Endothelial cell of umbilical vein (primary cell): ENCODE data around the gene CAMK2N1. TPM values are rescaled to one million over a fixed set of nuclear protein-coding genes. Genes with fewer than 3 reads are reported as not detected.

Experiments
- BruUV-seq: library from RNA; stranded (reverse); fragments of 400-500 nt; replicated peaks from 2 replicates; lab custom pipeline; 2021; lab: Mats Ljungman, UMichigan
- CTCF ChIA-PET: fragments of 300-600, 350-600 bp; sonication (Branson Sonifier 250); formaldehyde crosslinking; loops from one replicate; lab custom pipeline; 2021; ENCODE audit warnings: antibody characterized with exemption, inconsistent platforms; lab: Charles Lee
- POLR2A ChIA-PET: fragments of 300-600, 350-600 bp; sonication (Branson Sonifier 250); formaldehyde crosslinking; loops from one replicate; lab custom pipeline; 2021; ENCODE audit warnings: antibody characterized with exemption, inconsistent platforms; lab: Charles Lee
- DNase-seq: peaks from one replicate; pipeline ENCODE4 v3.0.0-alpha.2; 2011; ENCODE audit warnings: low read depth, low spot score
- FAIRE-seq: peaks from 2 replicates; lab custom pipeline; 2011; peaks lifted over from hg19 to GRCh38; lab: Jason Lieb, UNC
- H2AFZ ChIP-seq: 2 replicates; pipeline ENCODE4 v1.6.0; 2012; ENCODE audit warnings: low read depth, low read length, control low read depth, inconsistent platforms
- H3K27ac ChIP-seq: 2 replicates; pipeline ENCODE4 v1.5.1; 2011; ENCODE audit warnings: low read depth, mild to moderate bottlenecking, control low read depth, low read length, moderate library complexity; ENCODE audit not compliant: insufficient read depth
- H3K27me3 ChIP-seq, 2 experiments: 2 replicates each; pipeline versions ENCODE4 v1.6.0 to v1.6.1; 2011; ENCODE audit warnings: low read length in 2 of 2, mixed read lengths in 1 of 2; ENCODE audit not compliant: control insufficient read depth in 2 of 2, insufficient read depth in 2 of 2
- H3K36me3 ChIP-seq, 2 experiments: 2 replicates in 1 of 2; 3 replicates in 1 of 2; pipeline ENCODE4 v1.5.1; 2011; ENCODE audit warnings: low read length in 2 of 2, mild to moderate bottlenecking in 1 of 2, moderate library complexity in 1 of 2; ENCODE audit not compliant: control insufficient read depth in 2 of 2, insufficient read depth in 2 of 2; ENCODE audit errors: extremely low read depth in 1 of 2
- H3K4me1 ChIP-seq: 3 replicates; pipeline ENCODE4 v1.5.1; 2011; ENCODE audit warnings: mild to moderate bottlenecking, low read length; ENCODE audit not compliant: control insufficient read depth, insufficient read depth; ENCODE audit errors: extremely low read depth
- H3K4me2 ChIP-seq: 2 replicates; pipeline ENCODE4 v1.6.1; 2011; ENCODE audit warnings: low read length, control low read depth, mixed read lengths; ENCODE audit not compliant: insufficient read depth
- H3K4me3 ChIP-seq, 3 experiments: fragments of 200-600 bp in 1 of 3; sonication (generic), shearing (Covaris generic) in 1 of 3; replicated peaks in 1 of 3; 2 replicates each; pipeline ENCODE4 v1.5.1; 2011 to 2016; ENCODE audit warnings: control low read depth in 3 of 3, low read length in 3 of 3, mild to moderate bottlenecking in 2 of 3, inconsistent platforms in 1 of 3, low read depth in 1 of 3, moderate library complexity in 1 of 3; ENCODE audit not compliant: insufficient read depth in 1 of 3
- H3K79me2 ChIP-seq: 2 replicates; pipeline ENCODE4 v1.6.0; 2012; ENCODE audit warnings: low read length, inconsistent platforms; ENCODE audit not compliant: control insufficient read depth, insufficient read depth
- H3K9ac ChIP-seq: replicated peaks from 2 replicates; pipeline ENCODE3; 2011; ENCODE audit warnings: low read length, control low read depth; ENCODE audit not compliant: insufficient read depth; ENCODE audit errors: extremely low read depth
- H3K9me1 ChIP-seq: replicated peaks from 3 replicates; pipeline ENCODE4 v1.6.0; 2011; ENCODE audit warnings: mild to moderate bottlenecking, low read length; ENCODE audit not compliant: control insufficient read depth, insufficient read depth; ENCODE audit errors: extremely low read depth
- H3K9me3 ChIP-seq: replicated peaks from 2 replicates; pipeline ENCODE4 v1.5.1; 2012; ENCODE audit warnings: low read length, inconsistent platforms; ENCODE audit not compliant: control insufficient read depth, insufficient read depth
- H4K20me1 ChIP-seq: replicated peaks from 2 replicates; pipeline ENCODE3; 2011; ENCODE audit warnings: mild to moderate bottlenecking, low read length; ENCODE audit not compliant: control insufficient read depth, insufficient read depth; ENCODE audit errors: extremely low read depth
- EZH2 ChIP-seq: IDR thresholded peaks from 2 replicates; pipeline ENCODE4 v1.6.1; 2012; ENCODE audit warnings: borderline replicate concordance, low read depth, mild to moderate bottlenecking, moderate library complexity, low read length, inconsistent platforms; ENCODE audit not compliant: severe bottlenecking
- FOS ChIP-seq: IDR thresholded peaks from 2 replicates; pipeline ENCODE4 v1.6.1; 2011; ENCODE audit warnings: mild to moderate bottlenecking, low read length, moderate library complexity, borderline replicate concordance; ENCODE audit not compliant: insufficient read depth
- GATA2 ChIP-seq: IDR thresholded peaks from 2 replicates; pipeline ENCODE4 v1.7.0; 2011; ENCODE audit warnings: low read depth, mild to moderate bottlenecking, moderate library complexity, mixed read lengths, low read length; ENCODE audit not compliant: insufficient read length, insufficient read depth
- JUN ChIP-seq: IDR thresholded peaks from 2 replicates; pipeline ENCODE4 v1.6.1; 2011; ENCODE audit warnings: borderline replicate concordance, low read depth; ENCODE audit not compliant: insufficient read length, insufficient read depth
- MYC ChIP-seq: IDR thresholded peaks from one replicate; pipeline ENCODE4 v1.6.1; 2011; ENCODE audit warnings: mild to moderate bottlenecking, low read depth, low read length
- POLR2A ChIP-seq: IDR thresholded peaks from 2 replicates; pipeline ENCODE4 v1.6.1; 2012; ENCODE audit warnings: low read depth, mild to moderate bottlenecking, control low read depth, low read length
- POLR2AphosphoS5 ChIP-seq: IDR thresholded peaks from 2 replicates; pipeline ENCODE4 v1.6.1; 2012; ENCODE audit warnings: low read depth, mild to moderate bottlenecking, control low read depth, low read length, moderate library complexity; ENCODE audit not compliant: insufficient read depth
- dilution Hi-C: fragments of 300-500 bp; cut with MboI; formaldehyde crosslinking; loops from one replicate; pipeline ENCODE4 v1.15.0; 2019; ENCODE audit warnings: low sequenced_read_pairs; ENCODE audit not compliant: extremely low pct_ligation_motif_present
- intact Hi-C: fragments of 100-400 bp; cut with micrococcal nuclease; formaldehyde crosslinking; loops from one replicate; pipeline ENCODE4 v1.10.0; 2022
- polyA plus RNA-seq, 4 experiments: library from polyadenylated mRNA; depleted of rRNA in 3 of 4; stranded (reverse) in 3 of 4; unstranded in 1 of 4; fragments of >200 nt; gene quantifications; 2 replicates each; pipeline versions ENCODE4 v1.2.1 to v1.2.3, GENCODE V29; 2011 to 2012; ENCODE audit warnings: missing spikeins in 1 of 4
- total RNA-seq: library from RNA; stranded (reverse); gene quantifications from 2 replicates; pipeline ENCODE4 v1.2.3, GENCODE V29; 2021
- TF ChIP-seq, protein P1 (sequence below): IDR thresholded peaks from 2 replicates; pipeline ENCODE4 v1.6.1; 2011; ENCODE audit not compliant: insufficient read depth, insufficient read length
- TF ChIP-seq, protein P2 (sequence below), 2 donors: IDR thresholded peaks; 1 replicate in 1 of 2; 2 replicates in 1 of 2; pipeline ENCODE4 v1.5.1; 2011; ENCODE audit warnings: low read length in 2 of 2, mild to moderate bottlenecking in 2 of 2, moderate library complexity in 2 of 2, control low read depth in 1 of 2, inconsistent platforms in 1 of 2, low read depth in 1 of 2; ENCODE audit not compliant: insufficient read depth in 1 of 2; ENCODE audit errors: extremely low read depth in 1 of 2

Gene CAMK2N1
- total and polyA plus RNA-seq, 2 donors (not counting 3 experiments of a cell fraction or from before 2014, with no cell fraction given) = 3.3 to 18.3 TPM

GRCh38 chr1:20448671-20449071 lies 37.3 kb downstream of the CAMK2N1 start:
- Histone ChIP-seq H3K9me3 (no peaks in the 10 kb centered on the region), H3K27me3 (no peaks in the 10 kb centered on the region), H3K36me3 (no peaks in the 10 kb centered on the region), H2AFZ (no peak overlapping the region), H3K9ac (no peak overlapping the region), H3K4me1 (no peaks in the 10 kb centered on the region), H3K4me2 (no peak overlapping the region), H3K4me3 (no peak overlapping the region), H3K79me2 (no peaks in the 10 kb centered on the region), H3K27ac (no peak overlapping the region), H4K20me1 (no peaks in the 10 kb centered on the region), H3K9me1 (no peaks in the 10 kb centered on the region)
- FAIRE-seq (no peak), DNase-seq (no peak)
- TF ChIP-seq GATA2 = no peak
- TF ChIP-seq POLR2A = no peak
- TF ChIP-seq POLR2AphosphoS5 = no peak
- TF ChIP-seq JUN = no peak
- TF ChIP-seq FOS = no peak
- TF ChIP-seq, protein P1, sequence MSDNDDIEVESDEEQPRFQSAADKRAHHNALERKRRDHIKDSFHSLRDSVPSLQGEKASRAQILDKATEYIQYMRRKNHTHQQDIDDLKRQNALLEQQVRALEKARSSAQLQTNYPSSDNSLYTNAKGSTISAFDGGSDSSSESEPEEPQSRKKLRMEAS = no peak
- no peak for TF ChIP-seq EZH2
- TF ChIP-seq, protein P2, sequence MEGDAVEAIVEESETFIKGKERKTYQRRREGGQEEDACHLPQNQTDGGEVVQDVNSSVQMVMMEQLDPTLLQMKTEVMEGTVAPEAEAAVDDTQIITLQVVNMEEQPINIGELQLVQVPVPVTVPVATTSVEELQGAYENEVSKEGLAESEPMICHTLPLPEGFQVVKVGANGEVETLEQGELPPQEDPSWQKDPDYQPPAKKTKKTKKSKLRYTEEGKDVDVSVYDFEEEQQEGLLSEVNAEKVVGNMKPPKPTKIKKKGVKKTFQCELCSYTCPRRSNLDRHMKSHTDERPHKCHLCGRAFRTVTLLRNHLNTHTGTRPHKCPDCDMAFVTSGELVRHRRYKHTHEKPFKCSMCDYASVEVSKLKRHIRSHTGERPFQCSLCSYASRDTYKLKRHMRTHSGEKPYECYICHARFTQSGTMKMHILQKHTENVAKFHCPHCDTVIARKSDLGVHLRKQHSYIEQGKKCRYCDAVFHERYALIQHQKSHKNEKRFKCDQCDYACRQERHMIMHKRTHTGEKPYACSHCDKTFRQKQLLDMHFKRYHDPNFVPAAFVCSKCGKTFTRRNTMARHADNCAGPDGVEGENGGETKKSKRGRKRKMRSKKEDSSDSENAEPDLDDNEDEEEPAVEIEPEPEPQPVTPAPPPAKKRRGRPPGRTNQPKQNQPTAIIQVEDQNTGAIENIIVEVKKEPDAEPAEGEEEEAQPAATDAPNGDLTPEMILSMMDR (IDR thresholded peaks at IDR 0.05; ENCODE audit: extremely low read depth in 1 of 2, insufficient read depth in 1 of 2, low read depth in 1 of 2, low read length in 2 of 2) = no peak
- no peak for TF ChIP-seq MYC
- CTCF ChIA-PET = no interaction called here
- no TSS peak for BruUV-seq
- dilution Hi-C loops (no loop called here), intact Hi-C loops (no loop called here)
- POLR2A ChIA-PET = no interaction called here
